ENCODE data around the gene RAB29. TPM values are rescaled to one million over a fixed set of nuclear protein-coding genes. Genes with fewer than 3 reads are reported as not detected.

The RAB29 gene
- total and polyA plus RNA-seq, 8 donors, result 4.7 to 38.4 (median 11.5) TPM

- H3K27me3 ChIP-seq, result no peaks in the 10 kb centered on the region
- H3K36me3 ChIP-seq, result peaks cover 0 to 8% (median 3%) of the 10 kb centered on the region in 4 donors
- no peaks in the 10 kb centered on the region for H3K9me3 ChIP-seq
- no peak overlapping the region for H3K27ac ChIP-seq
- no peak for TF ChIP-seq CTCF (IDR thresholded peaks at IDR 0.05)
- no peak for TF ChIP-seq POLR2AphosphoS5 (IDR thresholded peaks at IDR 0.05)
- no peak for TF ChIP-seq POLR2A (IDR thresholded peaks at IDR 0.05)
- TF ChIP-seq EP300 (IDR thresholded peaks at IDR 0.05), result no peak
- peaks cover 24 to 86% (median 52%) of the 10 kb centered on the region in 4 donors for H3K4me1 ChIP-seq
- intact Hi-C loops (cut with DNase I; ENCODE audit: low total_unique reads), result no loop called here
- WGBS, 5 donors, result 37 to 44% (median 41%) methylated on average over 4 of the region's 4 CpGs
- H3K4me3 ChIP-seq, result no peak overlapping the region
- no peak for DNase-seq
Observed at GRCh38 chr1:205743977-205744376, 31.3 kb downstream of the RAB29 start.

- Histone ChIP-seq H3K27me3 (no peaks in the 10 kb centered on the region), H3K4me1 (peaks cover 11 to 90% (median 36%) of the 10 kb centered on the region in 4 donors), H3K36me3 (peaks cover 0 to 8% (median 3%) of the 10 kb centered on the region in 4 donors), H3K27ac (no peak overlapping the region), H3K9me3 (no peaks in the 10 kb centered on the region), H3K4me3 (no peak overlapping the region)
- no peak for DNase-seq
- no peak for TF ChIP-seq POLR2AphosphoS5 (IDR thresholded peaks at IDR 0.05)
- TF ChIP-seq CTCF (IDR thresholded peaks at IDR 0.05), result no peak
- no peak for TF ChIP-seq EP300 (IDR thresholded peaks at IDR 0.05)
- no peak for TF ChIP-seq POLR2A (IDR thresholded peaks at IDR 0.05)
- WGBS, 5 donors, result 33 to 62% (median 55%) methylated on average over 1 of the region's 1 CpG
- intact Hi-C loops (cut with DNase I; ENCODE audit: low total_unique reads), result no loop called here
Observed at GRCh38 chr1:205741681-205742080, 33.6 kb downstream of the RAB29 start.

- TF ChIP-seq EP300 (IDR thresholded peaks at IDR 0.05), result no peak
- TF ChIP-seq POLR2A (IDR thresholded peaks at IDR 0.05), result no peak
- TF ChIP-seq POLR2AphosphoS5 (IDR thresholded peaks at IDR 0.05), result no peak
- TF ChIP-seq CTCF (IDR thresholded peaks at IDR 0.05), result no peak
- WGBS, 5 donors, result 71 to 74% (median 74%) methylated on average over 5 of the region's 5 CpGs
- H3K4me3 ChIP-seq, result no peak overlapping the region
- DNase-seq, result no peak
- intact Hi-C loops (cut with DNase I; ENCODE audit: low total_unique reads), result no loop called here
- peaks cover 7 to 79% (median 27%) of the 10 kb centered on the region in 4 donors for H3K4me1 ChIP-seq
- H3K9me3 ChIP-seq, result no peaks in the 10 kb centered on the region
- H3K27me3 ChIP-seq, result no peaks in the 10 kb centered on the region
- H3K27ac ChIP-seq, result no peak overlapping the region
- peaks cover 0 to 16% (median 10%) of the 10 kb centered on the region in 4 donors for H3K36me3 ChIP-seq
Observed at GRCh38 chr1:205739348-205740160, 35.7 kb downstream of the RAB29 start.

GRCh38 chr1:205735218-205735617, 40.1 kb downstream of the RAB29 start:
- DNase-seq, result no peak
- no peak overlapping the region for H3K4me3 ChIP-seq
- no peak overlapping the region for H3K27ac ChIP-seq
- no peaks in the 10 kb centered on the region for H3K9me3 ChIP-seq
- peaks cover 12 to 68% (median 31%) of the 10 kb centered on the region in 4 donors for H3K4me1 ChIP-seq
- intact Hi-C loops (cut with DNase I; ENCODE audit: low total_unique reads), result no loop called here
- H3K36me3 ChIP-seq, result peaks cover 0 to 14% (median 11%) of the 10 kb centered on the region in 4 donors
- 81 to 93% (median 83%) methylated on average over 1 of the region's 1 CpG for WGBS, 5 donors
- no peaks in the 10 kb centered on the region for H3K27me3 ChIP-seq
- no peak for TF ChIP-seq POLR2A (IDR thresholded peaks at IDR 0.05)

Measured in stomach (tissue), 9 donors.